Chondrocyte (in vitro differentiated cells): Measurements from ENCODE around the gene RAD51B. TPM values are rescaled to one million over a fixed set of nuclear protein-coding genes. Genes with fewer than 3 reads are reported as not detected.

Source experiments
- DNase-seq: peaks from one replicate; pipeline ENCODE4 v3.0.0; 2021; ENCODE audit warnings: mixed read lengths, low spot score
- H3K27ac Mint-ChIP-seq: one replicate; pipeline ENCODE4 v1.8.0; 2021; ENCODE audit warnings: mild to moderate bottlenecking, moderate library complexity, mixed read lengths; ENCODE audit not compliant: unreplicated experiment
- H3K27me3 Mint-ChIP-seq: 2 replicates; pipeline ENCODE4 v1.8.0; 2021; ENCODE audit warnings: low read depth, mixed read lengths
- H3K36me3 Mint-ChIP-seq: 2 replicates; pipeline ENCODE4 v1.8.0; 2021; ENCODE audit warnings: low read depth, mixed read lengths
- H3K4me1 Mint-ChIP-seq: 2 replicates; pipeline ENCODE4 v1.8.0; 2021; ENCODE audit warnings: low read depth, mild to moderate bottlenecking, mixed read lengths
- H3K4me3 Mint-ChIP-seq: one replicate; pipeline ENCODE4 v1.8.0; 2021; ENCODE audit warnings: mild to moderate bottlenecking, moderate library complexity, mixed read lengths; ENCODE audit not compliant: unreplicated experiment
- H3K9me3 Mint-ChIP-seq: 2 replicates; pipeline ENCODE4 v1.8.0; 2021; ENCODE audit warnings: low read depth, mixed read lengths
- total RNA-seq: library from RNA; stranded (reverse); gene quantifications from 3 replicates; pipeline ENCODE4 v1.2.1, GENCODE V29; 2021
- TF ChIP-seq, protein P1 (sequence below): fragments of 200-600 bp; sonication (generic); IDR thresholded peaks from 2 replicates; pipeline ENCODE4 v1.5.0; 2021; ENCODE audit warnings: antibody characterized with exemption, mild to moderate bottlenecking, moderate library complexity

Gene RAD51B
- total RNA-seq, 1 donor from 2014 or later, result 8.2 TPM

DNA sequence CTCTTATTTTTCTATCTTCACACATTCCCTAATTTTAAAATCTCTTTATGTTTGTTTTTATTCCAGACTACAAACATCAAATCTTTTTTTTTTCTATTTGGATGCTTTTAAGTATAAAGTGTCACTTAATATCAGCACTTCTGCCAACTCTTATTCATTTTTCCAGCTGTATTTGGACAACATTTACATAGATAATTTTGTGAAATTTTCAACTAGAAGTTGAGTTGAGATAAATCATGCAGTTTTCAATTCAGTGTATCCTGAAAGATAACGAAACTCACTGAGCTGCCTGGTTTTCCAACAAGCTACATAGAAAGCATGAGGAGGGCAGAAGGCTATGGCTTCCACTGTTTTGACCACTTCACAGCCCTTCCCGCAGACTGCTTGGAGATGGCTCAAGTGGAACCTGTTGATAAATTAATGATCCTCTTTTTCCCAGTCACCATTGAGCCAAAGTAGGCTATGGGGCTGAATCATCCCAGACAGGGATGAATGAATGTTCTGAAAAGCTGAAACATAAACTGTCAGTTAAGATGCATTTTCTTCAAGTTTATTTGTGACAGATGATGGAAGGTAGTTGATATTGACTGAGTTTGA, 213.9 kb downstream of the RAD51B start:
- no peak overlapping the region for H3K27ac Mint-ChIP-seq
- H3K4me1 Mint-ChIP-seq, result peaks cover 21% of the 10 kb centered on the region
- H3K9me3 Mint-ChIP-seq, result peaks cover 19% of the 10 kb centered on the region
- H3K36me3 Mint-ChIP-seq, result peaks cover 5% of the 10 kb centered on the region
- no peak for DNase-seq
- TF ChIP-seq, protein P1, sequence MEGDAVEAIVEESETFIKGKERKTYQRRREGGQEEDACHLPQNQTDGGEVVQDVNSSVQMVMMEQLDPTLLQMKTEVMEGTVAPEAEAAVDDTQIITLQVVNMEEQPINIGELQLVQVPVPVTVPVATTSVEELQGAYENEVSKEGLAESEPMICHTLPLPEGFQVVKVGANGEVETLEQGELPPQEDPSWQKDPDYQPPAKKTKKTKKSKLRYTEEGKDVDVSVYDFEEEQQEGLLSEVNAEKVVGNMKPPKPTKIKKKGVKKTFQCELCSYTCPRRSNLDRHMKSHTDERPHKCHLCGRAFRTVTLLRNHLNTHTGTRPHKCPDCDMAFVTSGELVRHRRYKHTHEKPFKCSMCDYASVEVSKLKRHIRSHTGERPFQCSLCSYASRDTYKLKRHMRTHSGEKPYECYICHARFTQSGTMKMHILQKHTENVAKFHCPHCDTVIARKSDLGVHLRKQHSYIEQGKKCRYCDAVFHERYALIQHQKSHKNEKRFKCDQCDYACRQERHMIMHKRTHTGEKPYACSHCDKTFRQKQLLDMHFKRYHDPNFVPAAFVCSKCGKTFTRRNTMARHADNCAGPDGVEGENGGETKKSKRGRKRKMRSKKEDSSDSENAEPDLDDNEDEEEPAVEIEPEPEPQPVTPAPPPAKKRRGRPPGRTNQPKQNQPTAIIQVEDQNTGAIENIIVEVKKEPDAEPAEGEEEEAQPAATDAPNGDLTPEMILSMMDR, result no peak
- H3K4me3 Mint-ChIP-seq, result no peak overlapping the region
- no peaks in the 10 kb centered on the region for H3K27me3 Mint-ChIP-seq

DNA sequence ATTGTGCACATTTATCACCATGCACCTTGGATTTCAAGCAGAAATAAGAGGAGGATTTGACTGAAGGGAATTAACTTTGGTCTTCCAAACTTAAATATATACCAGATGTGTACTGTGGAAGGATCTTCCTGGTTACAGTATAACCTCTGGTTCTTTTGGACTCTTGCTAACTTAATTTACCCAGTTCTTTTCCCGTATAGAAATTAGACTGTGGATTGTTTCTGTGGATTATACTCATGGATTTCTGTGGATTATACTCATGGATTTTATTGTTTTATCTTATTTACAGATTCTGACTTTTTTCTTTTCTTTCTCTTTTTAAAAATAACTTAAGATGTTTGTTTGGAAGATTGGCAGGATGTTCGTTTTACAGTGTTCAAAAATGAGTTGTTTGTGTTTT, 215.3 kb downstream of the RAD51B start:
- no peak overlapping the region for H3K27ac Mint-ChIP-seq
- peaks cover 22% of the 10 kb centered on the region for H3K4me1 Mint-ChIP-seq
- no peak for DNase-seq
- TF ChIP-seq, protein P1, result no peak
- H3K4me3 Mint-ChIP-seq, result no peak overlapping the region
- peaks cover 9% of the 10 kb centered on the region for H3K9me3 Mint-ChIP-seq
- H3K27me3 Mint-ChIP-seq, result no peaks in the 10 kb centered on the region
- peaks cover 5% of the 10 kb centered on the region for H3K36me3 Mint-ChIP-seq

DNA sequence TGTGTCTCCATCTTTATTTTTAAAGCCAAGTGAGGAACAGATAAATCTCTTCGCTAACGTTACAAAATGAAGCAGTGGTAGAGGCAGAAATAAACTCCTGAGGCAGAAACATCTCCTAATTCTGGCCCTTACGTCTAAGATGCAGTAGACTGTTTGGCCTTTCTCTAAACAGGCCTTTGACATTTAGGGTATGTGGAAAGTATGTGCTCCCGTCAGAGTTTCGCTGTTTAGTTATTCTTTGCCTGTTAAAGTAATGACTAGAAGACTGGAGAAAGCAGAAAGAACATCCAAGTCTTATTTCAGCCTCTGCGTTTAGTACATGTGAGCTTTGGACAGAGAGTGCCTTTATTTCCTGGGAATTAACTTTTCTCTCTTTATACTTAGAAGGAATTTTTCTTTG, 216.6 kb downstream of the RAD51B start:
- TF ChIP-seq, protein P1, result no peak
- Mint-ChIP-seq H3K4me1 (peaks cover 22% of the 10 kb centered on the region), H3K27me3 (no peaks in the 10 kb centered on the region), H3K9me3 (no peaks in the 10 kb centered on the region), H3K4me3 (no peak overlapping the region), H3K36me3 (peaks cover 1% of the 10 kb centered on the region), H3K27ac (peak overlapping the region; percentile 24)
- no peak for DNase-seq

DNA sequence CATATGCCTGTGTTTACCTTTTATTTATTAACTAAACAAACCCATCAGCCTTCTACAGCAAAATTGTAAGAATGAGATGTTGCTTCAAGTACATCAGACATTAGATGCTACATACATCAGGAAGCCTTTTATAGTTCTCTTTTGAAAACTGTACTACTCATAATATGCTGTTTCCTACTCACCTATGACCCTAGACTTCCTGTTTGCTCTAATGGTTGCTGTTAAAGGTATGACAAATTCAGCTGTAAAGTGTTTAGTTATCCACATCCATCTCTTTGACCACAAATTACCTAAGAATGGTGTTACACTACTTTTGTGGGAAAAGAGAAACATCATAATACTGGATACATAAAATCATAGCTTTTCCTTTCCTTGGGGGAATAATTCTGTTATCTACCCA, 220.0 kb downstream of the RAD51B start:
- Mint-ChIP-seq H3K36me3 (no peaks in the 10 kb centered on the region), H3K4me1 (peaks cover 42% of the 10 kb centered on the region), H3K27me3 (no peaks in the 10 kb centered on the region), H3K4me3 (no peak overlapping the region), H3K27ac (no peak overlapping the region), H3K9me3 (no peaks in the 10 kb centered on the region)
- TF ChIP-seq, protein P1, result no peak
- DNase-seq, result no peak

DNA sequence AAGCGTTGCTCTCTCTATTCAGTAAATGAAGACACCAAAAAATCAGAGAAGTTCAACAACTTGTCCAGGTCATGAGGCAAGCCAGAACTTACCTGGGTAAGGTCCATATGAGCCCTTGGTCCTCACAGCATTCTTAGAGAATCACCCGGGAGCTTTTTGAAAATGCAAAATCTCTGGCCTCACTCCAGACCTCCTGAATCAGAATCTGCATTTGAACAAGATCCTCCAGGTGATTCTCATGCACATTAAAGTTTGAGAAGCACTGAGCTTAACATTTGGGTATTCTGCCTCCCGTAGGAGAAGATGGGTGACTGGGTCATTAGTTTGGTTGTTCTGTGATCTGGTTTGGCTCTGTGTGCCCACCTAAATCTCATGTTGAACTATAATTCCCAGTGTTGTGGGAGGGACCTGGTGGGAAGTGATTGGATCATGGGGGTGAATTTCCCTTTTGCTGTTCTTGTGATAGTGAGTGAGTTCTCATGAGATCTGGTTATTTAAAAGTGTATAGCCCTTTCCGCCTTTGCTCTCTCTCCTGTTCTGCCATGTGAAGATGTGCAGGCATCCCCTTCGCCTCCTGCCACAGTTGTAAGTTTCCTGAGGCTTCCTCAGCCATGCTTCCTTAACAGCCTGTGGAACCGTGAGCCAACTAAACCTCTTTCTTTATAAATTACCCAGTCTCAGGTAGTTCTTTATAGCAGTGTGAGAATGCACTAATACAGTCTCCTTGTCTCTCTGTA, 221.2 kb downstream of the RAD51B start:
- no peak for DNase-seq
- H3K36me3 Mint-ChIP-seq, result no peaks in the 10 kb centered on the region
- no peak overlapping the region for H3K27ac Mint-ChIP-seq
- no peak overlapping the region for H3K4me3 Mint-ChIP-seq
- TF ChIP-seq, protein P1, result no peak
- H3K9me3 Mint-ChIP-seq, result no peaks in the 10 kb centered on the region
- H3K4me1 Mint-ChIP-seq, result peaks cover 50% of the 10 kb centered on the region
- H3K27me3 Mint-ChIP-seq, result no peaks in the 10 kb centered on the region
